NCI-H82 treated with DMSO at 0.1 percent for 48 hours (cell line): ENCODE results near the gene DLG1.
A peak's percentile ranks its signal among the peaks of the same experiment; 100 is the strongest.
"Not testable (repeated sequence)": the region's sequence is repeated elsewhere in the genome, so short reads cannot be mapped to it uniquely, and the experiment has no call there.

Experiments
- DNase-seq: peaks from one replicate; lab custom pipeline; 2025; ENCODE audit not compliant: unreplicated experiment; lab: John Stamatoyannopoulos, UW

DLG1 gene

GRCh38 chr3:197034778-197035177, 263.6 kb downstream of the DLG1 start:
- not testable (repeated sequence) for DNase-seq

- not testable (repeated sequence) for DNase-seq
Observed at GRCh38 chr3:197033764-197034163, 264.6 kb downstream of the DLG1 start.

GRCh38 chr3:197031315-197032285, 266.8 kb downstream of the DLG1 start:
- DNase-seq: no peak

GRCh38 chr3:197030379-197031314, 267.8 kb downstream of the DLG1 start:
- DNase-seq: no peak

GRCh38 chr3:197029511-197030167, 268.8 kb downstream of the DLG1 start, which contains the start of gene MELTF:
MELTF (minus strand) TSS chr3:197029817; CDS start chr3:197029702, 115 bp downstream.
- DNase-seq: no peak

- no peak for DNase-seq
Observed at GRCh38 chr3:197028728-197029510, 269.5 kb downstream of the DLG1 start.

GRCh38 chr3:197027896-197028727, 270.3 kb downstream of the DLG1 start:
- no peak for DNase-seq

- DNase-seq: no peak
Observed at GRCh38 chr3:197027151-197027895, 271.1 kb downstream of the DLG1 start.

GRCh38 chr3:197026481-197026866, 271.9 kb downstream of the DLG1 start:
- DNase-seq: peak; percentile 42

- DNase-seq: no peak
Observed at GRCh38 chr3:197025736-197026480, 272.5 kb downstream of the DLG1 start.

GRCh38 chr3:197024881-197025735, 273.3 kb downstream of the DLG1 start:
- no peak for DNase-seq

GRCh38 chr3:197023998-197024651, 274.3 kb downstream of the DLG1 start:
- DNase-seq: no peak

- DNase-seq: no peak
Observed at GRCh38 chr3:197023241-197023997, 275.0 kb downstream of the DLG1 start.

- no peak for DNase-seq
Observed at GRCh38 chr3:197022405-197023231, 275.8 kb downstream of the DLG1 start.
